ENCODE results near the gene OBP2A.
"Not testable (repeated sequence)": the region's sequence is repeated elsewhere in the genome, so short reads cannot be mapped to it uniquely, and the experiment has no call there.

The OBP2A gene

DNA sequence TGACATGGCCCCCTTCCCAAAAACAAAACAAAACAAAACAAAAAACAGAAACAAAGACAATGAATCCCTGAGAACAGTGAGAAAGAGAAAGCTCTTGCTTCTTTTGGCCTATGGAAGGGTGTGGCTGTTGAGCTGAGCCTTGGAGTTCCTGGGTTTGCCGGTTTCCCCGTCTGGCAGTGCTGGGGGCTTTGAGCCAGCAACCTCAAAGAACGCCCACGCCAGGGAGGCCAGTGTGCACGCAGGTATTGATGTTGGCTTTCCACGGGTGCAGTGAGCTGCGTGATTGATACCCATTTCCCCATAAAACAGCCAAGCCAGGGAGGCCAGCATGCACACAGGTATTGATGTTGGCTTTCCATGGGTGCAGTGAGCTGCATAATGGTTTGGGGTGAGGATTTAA is 33.0 kb upstream of the OBP2A start:
- no peak for DNase-seq

DNA sequence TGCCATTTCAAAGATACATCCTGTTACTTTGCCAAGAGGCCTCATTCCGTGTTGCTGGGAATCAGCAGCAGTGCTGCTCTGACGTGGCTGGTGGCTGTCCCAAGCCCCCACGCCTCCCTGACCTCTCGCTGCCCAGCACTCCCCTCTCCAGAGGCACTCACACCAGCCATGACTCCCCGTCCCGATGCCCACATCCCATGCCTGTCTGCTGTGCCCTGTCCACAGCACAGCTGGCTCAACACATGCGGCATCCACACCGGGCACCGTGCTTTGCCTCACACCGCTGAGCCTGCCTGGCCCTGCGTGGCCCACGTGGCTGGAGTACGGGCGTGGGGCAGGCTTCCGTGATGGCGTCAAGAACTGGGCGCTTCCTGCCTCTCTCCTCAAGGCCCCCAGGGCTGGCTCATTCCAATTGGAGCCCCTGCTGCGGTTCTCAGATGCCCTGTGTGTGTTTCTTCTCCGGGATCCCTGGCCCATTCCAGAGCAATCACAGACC is 32.5 kb upstream of the OBP2A start:
- DNase-seq = no peak

DNA sequence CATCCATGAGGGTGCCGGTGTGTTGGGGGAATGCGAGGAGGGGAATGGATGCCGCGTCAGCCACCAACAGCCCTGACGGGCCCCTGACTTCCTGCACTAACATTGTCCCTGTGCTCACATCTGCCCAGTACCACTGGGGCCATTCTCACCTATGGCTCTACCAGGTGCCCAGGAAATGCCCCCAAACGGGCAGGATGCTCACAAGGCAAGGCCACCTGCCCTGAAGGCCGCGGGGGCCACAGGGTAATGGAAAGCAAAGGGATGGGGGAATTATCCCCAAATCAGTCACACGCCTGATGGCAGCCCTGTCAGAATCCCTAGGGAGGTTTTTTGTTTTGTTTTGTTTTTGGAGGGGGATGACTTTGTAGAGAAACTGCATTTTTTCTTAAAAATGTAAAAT is 32.0 kb upstream of the OBP2A start:
- not testable (repeated sequence) for DNase-seq

DNA sequence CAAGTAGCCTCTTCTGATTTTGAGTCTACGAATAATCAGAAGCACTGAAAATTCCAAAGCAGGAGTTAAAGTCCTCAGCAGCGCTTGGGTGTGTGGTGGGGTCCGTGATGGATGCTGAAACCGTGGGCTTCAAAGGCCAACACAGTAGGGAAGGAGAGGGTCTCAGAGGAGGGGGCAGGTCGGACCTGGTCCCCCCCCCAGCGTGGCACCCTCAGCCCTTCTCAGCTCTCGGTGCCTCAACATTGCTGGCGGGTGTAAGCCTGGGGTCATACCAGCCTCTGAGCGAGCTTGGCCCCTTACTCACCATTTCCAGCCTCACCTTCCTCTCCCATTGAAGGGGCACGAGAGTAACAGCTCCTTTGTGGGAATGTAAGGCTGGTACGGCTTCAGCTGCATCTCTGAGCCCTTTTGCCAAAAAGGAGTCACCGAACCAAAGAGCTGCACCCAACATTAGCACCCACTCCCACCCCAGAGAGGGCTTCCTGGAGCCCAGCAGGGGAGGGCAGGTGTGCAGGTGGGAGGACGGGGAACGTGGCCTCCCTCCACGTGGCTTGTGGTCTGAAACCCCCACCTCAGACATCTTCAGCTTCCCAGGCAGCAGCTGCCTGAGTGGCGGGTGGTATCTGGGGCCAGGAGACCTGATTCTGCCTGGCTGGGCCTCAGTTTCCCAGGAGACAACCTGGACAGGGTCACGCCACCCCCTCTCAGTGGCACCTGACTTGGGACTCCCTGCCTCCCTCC is 31.4 kb upstream of the OBP2A start:
- DNase-seq = no peak

DNA sequence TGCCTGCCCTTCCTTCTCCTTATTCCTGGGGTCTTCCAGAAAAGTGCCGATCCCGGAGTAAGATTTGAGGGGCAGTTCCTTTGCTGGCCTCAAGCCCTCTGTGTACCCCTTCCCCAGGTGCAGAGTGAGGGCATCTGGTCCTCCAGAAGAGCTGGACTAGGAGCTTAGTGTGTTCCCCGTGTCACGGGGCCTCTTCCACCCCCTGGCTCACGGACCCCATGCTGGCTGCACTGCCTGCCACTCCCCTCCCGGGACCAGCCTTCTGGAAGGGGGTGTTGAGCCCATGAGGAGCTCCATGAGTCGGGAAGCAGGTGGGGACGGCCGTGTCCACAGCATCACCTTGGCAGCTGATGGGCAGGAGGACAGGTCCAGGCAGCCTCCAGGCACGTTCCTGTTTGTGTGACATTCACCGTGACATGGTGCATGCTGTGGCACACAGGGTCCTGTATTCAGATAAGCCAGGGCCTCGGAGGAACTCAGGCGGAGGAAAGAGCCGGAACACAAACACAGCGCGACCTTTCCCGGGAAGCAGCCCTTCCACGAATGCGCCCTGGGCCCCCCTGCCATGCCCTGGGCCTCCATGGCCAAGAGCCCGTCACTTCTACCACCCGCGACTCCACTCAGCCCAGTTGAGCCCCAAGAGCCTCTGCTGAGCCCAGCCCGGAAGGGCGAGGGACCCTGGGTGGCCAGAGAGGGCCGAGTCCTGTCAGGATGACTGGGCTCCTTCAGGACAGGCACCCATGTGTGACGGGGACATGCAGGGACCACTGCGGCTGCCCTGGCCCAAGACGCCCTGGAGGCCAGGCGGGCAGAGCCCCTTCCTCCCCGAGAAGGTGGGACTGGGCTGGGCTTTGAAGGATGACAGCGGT is 30.6 kb upstream of the OBP2A start:
- no peak for DNase-seq

DNA sequence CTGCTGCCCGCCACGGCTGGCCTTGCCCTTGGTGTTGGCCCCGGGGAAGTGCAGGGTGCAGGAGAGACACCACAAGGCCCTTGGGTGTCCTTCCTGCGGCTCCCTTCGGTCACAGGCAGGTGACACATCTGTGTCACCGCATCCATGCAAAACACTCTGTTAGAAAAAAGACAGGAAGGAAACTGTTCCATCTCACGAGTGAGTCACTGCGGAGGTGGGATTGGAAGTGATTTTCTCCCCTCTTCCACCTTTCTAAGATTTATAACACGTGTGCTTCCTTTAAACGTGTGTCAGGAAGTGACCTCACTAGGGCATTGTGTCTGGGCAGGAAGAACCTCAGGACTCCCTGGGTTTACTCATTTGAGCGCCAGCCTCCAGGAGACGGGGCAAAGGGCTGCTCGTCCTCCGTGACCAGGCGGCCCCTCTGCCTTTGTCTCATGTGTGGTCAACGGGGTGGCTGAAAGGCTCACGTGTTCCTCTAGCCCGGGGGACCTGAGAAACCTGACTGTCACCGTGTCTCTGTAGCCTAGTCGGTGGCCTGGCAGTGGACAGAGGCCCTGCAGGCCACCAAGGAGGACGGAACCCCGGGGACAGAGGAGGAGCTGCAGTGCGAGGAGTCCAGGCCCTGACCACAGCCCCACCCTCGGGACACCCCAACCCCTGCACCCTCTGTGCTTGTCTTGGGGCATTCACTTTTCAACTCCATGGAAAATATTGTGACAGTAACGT is 29.6 kb upstream of the OBP2A start:
- no peak for DNase-seq

DNA sequence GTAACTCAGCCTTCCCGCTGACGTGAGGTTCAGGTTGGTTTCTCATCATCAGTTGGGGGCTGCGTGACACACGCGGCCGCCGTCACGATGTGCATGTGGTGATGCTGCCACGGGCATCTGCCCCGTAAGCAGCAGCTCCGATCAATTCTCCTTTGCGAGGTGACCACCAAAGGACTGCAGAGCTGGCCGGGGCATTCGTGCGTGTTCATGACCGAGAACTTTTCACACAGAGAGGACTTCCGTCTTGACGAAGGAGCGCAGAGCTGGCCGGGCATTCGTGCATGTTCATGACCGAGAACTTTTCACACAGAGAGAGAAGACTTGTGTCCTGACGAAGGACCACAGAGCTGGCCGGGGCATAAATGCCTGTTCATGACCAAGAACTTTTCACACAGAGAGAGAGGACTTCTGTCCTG is 28.5 kb upstream of the OBP2A start:
- DNase-seq = no peak

DNA sequence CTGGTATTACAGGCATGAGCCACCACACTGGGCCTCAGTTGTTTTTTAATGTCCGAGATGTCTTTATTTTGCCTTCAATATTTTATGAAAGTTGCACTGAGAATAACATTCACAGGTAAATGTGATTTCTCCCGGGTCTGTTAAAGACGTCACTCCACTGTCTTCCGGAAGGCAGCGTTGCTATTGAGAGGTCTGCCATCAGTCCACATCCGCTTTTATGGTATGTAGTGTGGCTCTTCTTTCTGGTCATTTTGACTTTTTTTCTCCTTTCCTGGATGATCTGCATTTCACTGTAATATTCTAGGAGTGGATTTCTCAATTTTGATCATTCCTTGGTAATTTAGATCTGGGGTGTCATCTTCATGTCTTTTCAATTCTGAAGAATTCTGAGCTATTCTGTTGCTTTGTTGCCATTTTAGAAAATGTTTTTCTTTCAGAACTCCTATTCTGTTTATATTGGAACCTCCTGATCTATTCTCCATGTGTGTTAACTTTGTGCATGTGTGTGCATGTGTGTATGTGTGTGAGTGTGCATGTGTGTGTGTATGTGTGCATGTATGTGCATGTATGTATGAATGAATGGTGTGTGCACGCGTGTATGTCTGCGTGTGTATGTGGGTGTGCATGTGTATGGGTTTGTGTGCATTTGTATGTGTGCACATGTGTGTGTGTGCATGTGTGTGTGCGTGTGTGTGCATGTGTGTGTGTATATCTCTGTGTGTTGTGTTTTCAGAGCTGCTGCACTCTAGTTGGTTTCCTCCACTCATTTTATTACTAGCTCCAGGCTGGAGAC is 26.6 kb upstream of the OBP2A start:
- DNase-seq = no peak

DNA sequence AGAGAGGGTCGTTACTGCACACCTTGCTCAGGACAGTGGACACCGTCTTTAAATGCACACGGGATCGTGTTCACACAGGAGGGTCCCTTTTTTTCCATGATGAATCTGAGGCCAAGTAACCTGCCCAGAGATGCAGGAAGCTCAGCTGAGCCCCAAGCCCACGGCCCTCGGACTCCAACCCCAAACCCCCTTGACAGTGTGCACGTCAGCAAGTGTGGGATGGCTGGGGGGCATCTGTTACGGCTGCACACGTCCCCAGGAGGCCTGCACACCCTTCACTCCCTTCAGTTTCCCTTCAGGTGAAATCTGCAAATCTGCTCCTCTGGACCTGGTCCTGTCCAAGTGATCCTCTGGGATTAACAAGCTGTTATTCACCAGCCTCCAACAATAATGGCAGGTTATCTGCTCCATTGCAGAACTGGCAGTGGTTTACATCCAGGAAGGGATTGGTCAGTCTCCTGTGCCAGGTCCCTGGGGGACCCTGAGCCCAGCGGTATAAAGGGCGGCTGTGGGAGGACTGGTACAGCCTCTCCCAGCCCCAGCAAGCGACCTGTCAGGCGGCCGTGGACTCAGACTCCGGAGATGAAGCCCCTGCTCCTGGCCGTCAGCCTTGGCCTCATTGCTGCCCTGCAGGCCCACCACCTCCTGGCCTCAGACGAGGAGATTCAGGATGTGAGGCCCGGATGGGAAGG is 24.9 kb upstream of the OBP2A start, which contains the start of gene LCN1:
TSS of gene LCN1 (plus strand) at position 525 of the 692 bp plus-strand sequence. CDS start at position 583, 58 bp downstream.
- no peak for DNase-seq

DNA sequence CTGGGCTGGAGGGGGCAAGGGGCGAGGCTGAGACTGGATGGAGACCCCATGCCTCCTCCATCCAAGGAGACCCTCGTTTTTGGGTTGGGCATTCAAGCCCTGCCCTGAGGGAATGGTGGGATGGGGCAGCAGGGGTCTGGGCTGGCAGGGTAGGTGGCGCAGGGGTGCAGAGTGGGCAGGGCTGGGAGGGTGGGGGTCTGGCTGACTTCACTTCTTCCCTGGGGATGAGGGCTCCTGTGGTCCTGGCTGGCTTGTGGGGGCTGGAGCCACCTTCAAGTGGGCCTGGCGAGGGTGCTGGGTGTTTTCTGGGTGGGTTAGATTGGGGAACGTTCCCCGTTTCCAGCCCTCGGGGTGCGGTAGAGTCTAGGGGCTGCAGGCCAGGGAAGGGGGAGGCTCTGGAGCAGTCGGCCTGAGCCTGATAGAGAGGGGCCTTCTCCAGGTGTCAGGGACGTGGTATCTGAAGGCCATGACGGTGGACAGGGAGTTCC is 24.3 kb upstream of the OBP2A start:
- DNase-seq = no peak

DNA sequence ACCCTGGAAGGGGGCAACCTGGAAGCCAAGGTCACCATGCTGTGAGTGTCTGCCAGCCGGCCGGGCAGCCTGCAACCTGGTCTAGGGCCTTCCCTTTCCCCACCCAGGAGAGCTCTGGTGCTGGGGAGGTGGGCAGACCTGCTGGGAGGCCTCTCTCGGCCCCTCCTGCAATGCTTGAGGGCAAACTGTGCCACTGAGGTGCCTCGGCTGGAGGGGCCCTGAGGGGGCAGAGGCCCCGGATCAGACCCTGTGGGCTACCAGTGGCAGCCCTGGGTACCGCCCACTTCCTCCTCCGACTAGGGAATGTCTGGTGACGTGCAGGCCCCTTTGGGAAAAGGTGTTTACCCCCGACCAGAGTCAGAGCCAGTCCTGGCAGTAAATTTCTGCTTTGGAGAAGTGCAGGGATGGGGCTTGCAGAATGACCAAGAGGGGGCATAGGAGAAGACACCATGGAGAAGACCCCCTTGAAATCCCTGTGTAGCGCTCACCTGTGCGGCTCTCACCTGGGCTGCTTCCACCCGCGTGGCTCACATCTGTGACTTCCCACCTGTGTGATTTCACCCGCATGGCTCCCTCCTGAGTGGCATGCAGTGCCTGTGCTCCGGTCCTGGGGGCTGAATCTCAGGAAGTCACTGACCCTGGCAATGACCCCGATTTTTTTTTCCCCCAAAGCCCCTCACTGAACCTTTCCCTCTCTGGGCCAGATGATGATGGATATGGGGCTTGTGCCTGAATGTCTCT is 23.6 kb upstream of the OBP2A start:
- DNase-seq = no peak

DNA sequence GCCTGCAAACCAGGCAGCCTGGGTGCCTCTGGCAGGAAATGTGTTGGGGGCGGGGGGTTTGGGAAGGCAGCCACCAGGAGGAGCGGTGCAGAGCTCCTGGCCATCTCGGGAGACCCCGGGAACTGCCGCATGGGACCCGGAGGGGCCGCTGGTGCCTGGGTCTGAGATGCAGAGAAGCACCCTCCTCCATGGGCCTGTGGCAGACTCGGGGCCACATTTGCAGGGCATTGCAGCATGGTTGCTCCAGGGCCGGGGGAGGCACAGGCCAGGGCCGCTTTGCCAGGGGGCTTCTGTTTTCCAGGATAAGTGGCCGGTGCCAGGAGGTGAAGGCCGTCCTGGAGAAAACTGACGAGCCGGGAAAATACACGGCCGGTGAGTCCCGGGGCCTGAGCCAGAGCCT is 23.0 kb upstream of the OBP2A start:
- DNase-seq = no peak

DNA sequence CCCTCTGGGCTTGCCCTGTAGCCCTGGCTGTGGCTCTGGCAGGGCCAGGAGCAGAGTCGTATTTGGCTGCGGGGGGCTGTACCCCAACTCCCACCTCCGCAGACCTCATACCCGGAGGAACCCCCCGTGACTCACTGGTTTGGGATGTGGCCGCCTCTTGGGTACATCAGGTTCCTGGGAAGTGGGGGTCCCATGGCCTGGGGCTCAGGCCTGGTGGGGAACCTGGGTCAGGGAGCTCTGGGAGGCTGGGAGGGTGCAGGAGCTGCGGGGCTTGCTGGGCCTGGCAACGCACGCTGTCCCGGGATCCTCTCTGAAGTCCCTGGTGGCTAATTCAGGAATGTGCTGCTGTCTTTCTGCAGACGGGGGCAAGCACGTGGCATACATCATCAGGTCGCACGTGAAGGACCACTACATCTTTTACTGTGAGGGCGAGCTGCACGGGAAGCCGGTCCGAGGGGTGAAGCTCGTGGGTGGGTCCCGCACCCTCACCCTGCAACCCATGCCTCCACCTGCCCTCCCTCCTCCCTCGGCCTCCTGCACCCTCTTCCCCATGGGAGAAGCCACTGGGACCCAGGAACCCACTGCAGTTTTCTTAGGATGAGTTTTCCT is 22.3 kb upstream of the OBP2A start:
- DNase-seq = no peak

DNA sequence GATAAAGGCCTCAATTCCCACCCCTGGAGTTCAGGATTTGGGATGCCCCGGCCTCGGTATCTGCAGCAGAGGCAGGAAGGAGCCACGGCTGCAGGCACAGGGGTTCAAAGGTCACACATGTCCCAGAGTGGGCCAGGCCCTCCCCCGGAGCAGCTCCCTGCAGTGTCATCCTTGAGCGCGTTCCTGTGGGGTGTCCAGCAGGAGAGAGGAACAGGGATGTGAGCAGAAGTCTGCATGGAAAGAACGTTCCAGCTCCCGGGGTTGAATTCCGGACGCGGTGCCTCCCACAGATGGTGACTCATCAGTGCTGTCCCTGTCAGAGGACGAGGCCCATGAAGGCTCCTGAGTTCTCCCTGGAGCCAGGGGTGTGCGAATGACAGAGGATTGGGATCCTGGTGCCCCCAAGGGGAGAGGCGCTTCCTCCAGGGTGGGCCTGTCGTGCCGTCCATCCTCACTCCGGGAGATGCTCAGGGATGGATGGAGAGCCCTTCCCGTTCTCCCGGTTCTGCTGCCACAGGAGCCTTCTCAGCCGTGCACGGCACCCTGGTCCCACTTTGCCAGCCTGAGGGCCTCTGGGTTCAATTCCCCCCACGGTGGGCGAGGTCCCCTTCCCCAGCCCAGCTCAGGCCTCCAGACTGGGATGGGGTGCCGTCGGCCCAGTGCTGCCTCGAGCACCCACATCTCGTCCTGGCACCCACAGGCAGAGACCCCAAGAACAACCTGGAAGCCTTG is 21.6 kb upstream of the OBP2A start:
- no peak for DNase-seq

DNA sequence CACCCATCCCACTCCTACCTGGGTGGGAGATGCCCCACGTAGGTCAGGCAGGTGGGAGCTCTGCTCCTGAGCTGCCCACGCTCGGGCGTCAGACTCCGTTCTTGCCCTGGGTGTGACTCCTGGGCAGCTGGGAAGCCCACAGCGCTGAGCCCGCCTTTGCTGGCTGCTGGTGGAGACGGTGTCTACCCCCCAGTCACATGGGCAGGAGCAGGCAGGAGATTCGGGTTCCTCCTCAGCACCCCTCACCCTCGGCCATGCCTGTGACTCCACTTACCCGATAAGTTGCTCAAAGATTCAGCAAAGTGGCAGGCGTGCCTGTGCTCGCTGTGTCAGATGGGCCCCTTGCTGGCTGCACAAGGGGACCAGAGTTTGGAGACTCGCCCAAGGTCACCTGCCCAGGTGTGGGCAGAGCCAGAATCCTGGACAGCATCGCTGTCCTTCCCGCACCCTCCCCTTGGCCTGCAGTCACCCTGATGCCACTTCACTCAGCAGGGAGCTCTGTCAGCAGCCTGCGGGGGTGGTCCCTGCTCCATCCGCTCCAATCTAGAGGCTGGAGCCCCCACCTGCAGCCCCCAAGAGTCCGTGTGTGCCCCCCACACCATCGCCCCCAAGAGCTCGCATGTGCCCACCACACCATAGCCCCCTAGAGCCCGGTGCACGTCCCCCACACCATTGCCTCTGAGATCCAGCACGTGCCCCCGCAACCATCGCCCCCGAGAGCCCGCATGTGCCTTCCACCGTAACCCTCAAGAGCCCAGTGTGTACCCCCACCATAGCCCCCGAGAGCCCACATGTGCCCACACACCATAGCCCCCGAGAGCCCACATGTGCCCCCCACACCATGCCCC is 20.5 kb upstream of the OBP2A start:
- DNase-seq = no peak

DNA sequence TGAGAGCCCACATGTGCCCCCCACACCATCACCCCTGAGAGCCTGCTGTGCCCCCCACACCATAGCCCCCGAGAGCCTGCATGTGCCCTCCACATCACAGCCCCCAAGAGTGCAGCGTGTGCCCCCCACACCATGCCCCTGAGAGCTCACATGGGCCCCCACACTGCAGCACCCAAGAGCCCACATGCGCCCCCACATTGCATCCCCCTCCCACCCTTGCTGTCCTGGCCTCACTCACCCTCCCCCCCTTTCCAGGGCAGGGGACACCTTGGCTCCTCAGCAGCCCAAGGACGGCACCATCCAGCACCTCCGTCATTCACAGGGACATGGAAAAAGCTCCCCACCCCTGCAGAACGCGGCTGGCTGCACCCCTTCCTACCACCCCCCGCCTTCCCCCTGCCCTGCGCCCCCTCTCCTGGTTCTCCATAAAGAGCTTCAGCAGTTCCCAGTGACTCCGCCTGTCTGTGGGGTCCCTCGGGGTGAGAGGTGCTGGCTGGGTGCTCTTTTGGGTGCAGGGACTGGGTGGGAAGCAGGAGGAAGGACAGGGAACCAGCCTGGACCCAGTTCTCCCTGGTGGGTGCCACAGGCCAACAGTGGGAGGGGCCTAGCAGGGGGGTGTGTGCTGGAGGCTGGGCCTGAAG is 19.7 kb upstream of the OBP2A start:
- no peak for DNase-seq

DNA sequence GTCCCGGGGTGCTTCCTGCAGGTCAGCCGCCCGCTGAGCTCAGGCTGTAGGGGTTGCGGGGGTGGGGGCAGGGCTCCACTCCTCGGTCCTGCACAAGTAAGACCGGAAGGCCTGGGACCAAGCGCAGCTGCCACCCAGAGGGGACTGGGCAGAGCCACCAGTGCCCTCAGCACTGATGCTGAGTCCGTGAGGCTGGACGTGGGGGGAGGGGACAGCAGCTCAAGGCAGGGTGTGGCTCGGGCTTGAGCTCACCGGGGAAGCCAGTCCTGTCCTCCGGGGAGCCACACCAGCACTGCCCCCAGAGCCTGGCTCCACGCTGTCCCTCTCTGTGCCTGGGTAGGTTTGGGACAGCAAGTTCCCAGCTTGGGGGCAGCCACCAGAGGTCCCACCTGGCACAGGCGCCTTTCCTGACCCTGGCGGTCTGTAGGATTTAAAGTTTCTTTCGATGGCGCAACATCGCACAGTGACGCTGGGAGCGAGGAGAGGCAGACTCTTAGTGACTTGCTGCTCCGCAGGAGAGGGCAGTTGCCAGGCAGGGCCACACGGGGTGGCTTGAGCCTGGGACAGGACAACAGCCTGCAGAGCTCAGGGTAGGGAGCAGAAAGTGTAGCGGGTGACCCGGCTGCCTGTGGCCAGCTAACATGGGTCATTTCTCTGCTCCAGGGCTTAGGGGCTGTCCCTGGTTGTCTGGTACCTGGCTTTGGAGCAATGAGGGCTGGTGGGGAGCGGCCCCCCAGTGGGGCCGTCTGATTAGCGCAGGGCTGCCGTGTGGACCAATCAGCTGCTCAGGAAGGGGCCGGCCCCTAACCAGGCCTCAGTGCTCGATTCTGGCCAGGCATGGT is 19.0 kb upstream of the OBP2A start:
- DNase-seq = no peak

Measured in NCI-H1105 (cell line).